Measurements from ENCODE around the gene COX7A2L.
"Not testable (repeated sequence)": the region's sequence is repeated elsewhere in the genome, so short reads cannot be mapped to it uniquely, and the experiment has no call there.

The COX7A2L gene

GRCh38 chr2:42360890-42361727 is at the start of gene COX7A2L:
Gene COX7A2L (minus strand): TSS chr2:42361217. CDS start chr2:42361161, 56 bp downstream.
- DNase-seq (ENCODE audit: low read depth) = peak; percentile 78

- DNase-seq (ENCODE audit: low read depth) = no peak
Measured at GRCh38 chr2:42408009-42408408, 47.0 kb upstream of the COX7A2L start.

- no peak for DNase-seq (ENCODE audit: low read depth)
Measured at GRCh38 chr2:42407476-42407875, 46.5 kb upstream of the COX7A2L start.

GRCh38 chr2:42404676-42405075 is 43.7 kb upstream of the COX7A2L start:
- no peak for DNase-seq (ENCODE audit: low read depth)

GRCh38 chr2:42401773-42402172 is 40.8 kb upstream of the COX7A2L start:
- DNase-seq (ENCODE audit: low read depth) = no peak

GRCh38 chr2:42398052-42398451 is 37.0 kb upstream of the COX7A2L start:
- DNase-seq (ENCODE audit: low read depth) = not testable (repeated sequence)

GRCh38 chr2:42393320-42393719 is 32.3 kb upstream of the COX7A2L start:
- not testable (repeated sequence) for DNase-seq (ENCODE audit: low read depth)

GRCh38 chr2:42392191-42392590 is 31.2 kb upstream of the COX7A2L start:
- DNase-seq (ENCODE audit: low read depth) = no peak

GRCh38 chr2:42390401-42390969 is 29.5 kb upstream of the COX7A2L start:
- DNase-seq (ENCODE audit: low read depth) = no peak

- no peak for DNase-seq (ENCODE audit: low read depth)
Measured at GRCh38 chr2:42386682-42387081, 25.7 kb upstream of the COX7A2L start.

- DNase-seq (ENCODE audit: low read depth) = no peak
Measured at GRCh38 chr2:42385225-42385624, 24.2 kb upstream of the COX7A2L start.

GRCh38 chr2:42383855-42384530 is 23.0 kb upstream of the COX7A2L start:
- no peak for DNase-seq (ENCODE audit: low read depth)

- no peak for DNase-seq (ENCODE audit: low read depth)
Measured at GRCh38 chr2:42382144-42382543, 21.1 kb upstream of the COX7A2L start.

- not testable (repeated sequence) for DNase-seq (ENCODE audit: low read depth)
Measured at GRCh38 chr2:42380026-42380425, 19.0 kb upstream of the COX7A2L start.

GRCh38 chr2:42378415-42378814 is 17.4 kb upstream of the COX7A2L start:
- no peak for DNase-seq (ENCODE audit: low read depth)

- DNase-seq (ENCODE audit: low read depth) = no peak
Measured at GRCh38 chr2:42376758-42377157, 15.7 kb upstream of the COX7A2L start.

- DNase-seq (ENCODE audit: low read depth) = no peak
Measured at GRCh38 chr2:42372474-42373200, 11.6 kb upstream of the COX7A2L start.

- DNase-seq (ENCODE audit: low read depth) = no peak
Measured at GRCh38 chr2:42371611-42372473, 10.8 kb upstream of the COX7A2L start.

- no peak for DNase-seq (ENCODE audit: low read depth)
Measured at GRCh38 chr2:42369532-42370229, 8.7 kb upstream of the COX7A2L start.

- no peak for DNase-seq (ENCODE audit: low read depth)
Measured at GRCh38 chr2:42368817-42369531, 8.0 kb upstream of the COX7A2L start.
